Measurements from ENCODE around the gene GUK1.
"Not testable (repeated sequence)": the region's sequence is repeated elsewhere in the genome, so short reads cannot be mapped to it uniquely, and the experiment has no call there.

GUK1 gene

GRCh38 chr1:228185641-228185965 lies 45.5 kb downstream of the GUK1 start:
- DNase-seq (ENCODE audit: low read depth in 2 of 2): no peak
- no peak for TF ChIP-seq CTCF (IDR thresholded peaks at IDR 0.05; ENCODE audit: low read depth, low read length)
- H3K4me3 ChIP-seq (replicated peaks in 1 of 2; ENCODE audit: low read depth in 2 of 2, low read length in 2 of 2): no peak overlapping the region

GRCh38 chr1:228188249-228188648 lies 48.2 kb downstream of the GUK1 start:
- H3K4me3 ChIP-seq (replicated peaks in 1 of 2; ENCODE audit: low read depth in 2 of 2, low read length in 2 of 2); DNase-seq (ENCODE audit: low read depth in 2 of 2): not testable (repeated sequence)

- no peak for DNase-seq (ENCODE audit: low read depth in 2 of 2)
- TF ChIP-seq CTCF (IDR thresholded peaks at IDR 0.05; ENCODE audit: low read depth, low read length): no peak
These were observed 50.1 kb downstream of the GUK1 start for GRCh38 chr1:228190182-228190581.

GRCh38 chr1:228190778-228191177 lies 50.7 kb downstream of the GUK1 start:
- no peak for DNase-seq (ENCODE audit: low read depth in 2 of 2)
- H3K4me3 ChIP-seq (replicated peaks in 1 of 2; ENCODE audit: low read depth in 2 of 2, low read length in 2 of 2): no peak overlapping the region
- TF ChIP-seq CTCF (IDR thresholded peaks at IDR 0.05; ENCODE audit: low read depth, low read length): no peak

More at GRCh38 chr1:228190182-228190581, 50.1 kb downstream of the GUK1 start:
- H3K4me3 ChIP-seq (replicated peaks in 1 of 2; ENCODE audit: low read depth in 2 of 2, low read length in 2 of 2): no peak overlapping the region

GRCh38 chr1:228194436-228194835 lies 54.4 kb downstream of the GUK1 start:
- no peak overlapping the region for H3K4me3 ChIP-seq (replicated peaks in 1 of 2; ENCODE audit: low read depth in 2 of 2, low read length in 2 of 2)
- no peak for TF ChIP-seq CTCF (IDR thresholded peaks at IDR 0.05; ENCODE audit: low read depth, low read length)
- no peak for DNase-seq (ENCODE audit: low read depth in 2 of 2)

GRCh38 chr1:228194921-228195812 lies 55.1 kb downstream of the GUK1 start:
- TF ChIP-seq CTCF (IDR thresholded peaks at IDR 0.05; ENCODE audit: low read depth, low read length): no peak
- DNase-seq (ENCODE audit: low read depth in 2 of 2): no peak
- H3K4me3 ChIP-seq (replicated peaks in 1 of 2; ENCODE audit: low read depth in 2 of 2, low read length in 2 of 2): no peak overlapping the region

- H3K4me3 ChIP-seq (replicated peaks in 1 of 2; ENCODE audit: low read depth in 2 of 2, low read length in 2 of 2): no peak overlapping the region
- no peak for DNase-seq (ENCODE audit: low read depth in 2 of 2)
- TF ChIP-seq CTCF (IDR thresholded peaks at IDR 0.05; ENCODE audit: low read depth, low read length): no peak
These were observed 57.6 kb downstream of the GUK1 start for GRCh38 chr1:228197555-228198147.

Measured in cardiac fibroblast (primary cell).